IMR-90 (cell line): Measurements from ENCODE around the gene FLT4. TPM values are rescaled to one million over a fixed set of nuclear protein-coding genes. Genes with fewer than 3 reads are reported as not detected.

ENCODE experiments used
- ATAC-seq: fragments of 200-7000 bp; cut with Tn5 transposase; 2 replicates; pipeline ENCODE4 v1.9.1; 2020; ENCODE audit warnings: low read depth, mild to moderate bottlenecking, moderate library complexity
- BruUV-seq: library from RNA; stranded (reverse); fragments of 400-500 nt; replicated peaks from 2 replicates; lab custom pipeline; 2021; lab: Mats Ljungman, UMichigan
- CTCF ChIA-PET: fragments of 300-600 bp; formaldehyde crosslinking; extraction: SDS; loops from one replicate; lab custom pipeline; 2021; ENCODE audit warnings: antibody characterized with exemption; lab: Yijun Ruan, JAX
- POLR2A ChIA-PET: fragments of 300-600 bp; sonication (Branson Sonifier 250); formaldehyde crosslinking; loops from one replicate; lab custom pipeline; 2022; ENCODE audit warnings: antibody characterized with exemption; ENCODE audit not compliant: unreplicated experiment; lab: Charles Lee
- DNase-seq: peaks from one replicate; pipeline ENCODE4 v3.0.0; 2013
- H2AFZ ChIP-seq: replicated peaks from 2 replicates; pipeline ENCODE3; 2013; ENCODE audit warnings: low read length, mild to moderate bottlenecking; ENCODE audit not compliant: poor library complexity
- H2AK5ac ChIP-seq: 2 replicates; pipeline ENCODE4 v1.6.1; 2013; ENCODE audit warnings: low read depth, low read length, inconsistent platforms
- H2AK9ac ChIP-seq: replicated peaks from 2 replicates; pipeline ENCODE3; 2013; ENCODE audit warnings: mild to moderate bottlenecking, low read depth, low read length, moderate library complexity; ENCODE audit not compliant: poor library complexity
- H2BK120ac ChIP-seq: 2 replicates; pipeline ENCODE4 v1.6.1; 2013; ENCODE audit warnings: low read depth, low read length, inconsistent platforms
- H2BK15ac ChIP-seq: 3 replicates; pipeline ENCODE4 v1.6.1; 2013; ENCODE audit warnings: low read depth, low read length, inconsistent platforms
- H2BK20ac ChIP-seq: 2 replicates; pipeline ENCODE4 v1.6.1; 2013; ENCODE audit warnings: low read depth, mild to moderate bottlenecking, inconsistent platforms, low read length, moderate library complexity
- H2BK5ac ChIP-seq: 2 replicates; pipeline ENCODE4 v1.6.1; 2013; ENCODE audit warnings: mild to moderate bottlenecking, low read depth, low read length, inconsistent platforms; ENCODE audit not compliant: poor library complexity, severe bottlenecking
- H3K14ac ChIP-seq: replicated peaks from 2 replicates; pipeline ENCODE4 v1.6.1; 2013; ENCODE audit warnings: low read depth, low read length, inconsistent platforms
- H3K18ac ChIP-seq: 2 replicates; pipeline ENCODE4 v1.6.1; 2013; ENCODE audit warnings: low read depth, low read length, control low read depth
- H3K23ac ChIP-seq: 2 replicates; pipeline ENCODE4 v1.6.1; 2013; ENCODE audit warnings: low read depth, low read length, inconsistent platforms
- H3K27ac ChIP-seq: 2 replicates; pipeline ENCODE4 v1.5.1; 2013; ENCODE audit warnings: mild to moderate bottlenecking, control low read depth, low read length; ENCODE audit not compliant: insufficient read depth
- H3K27me3 ChIP-seq: 2 replicates; pipeline ENCODE4 v1.6.1; 2013; ENCODE audit warnings: low read length; ENCODE audit not compliant: control insufficient read depth, insufficient read depth
- H3K36me3 ChIP-seq: 2 replicates; pipeline ENCODE4 v1.6.1; 2013; ENCODE audit warnings: low read length, mixed read lengths; ENCODE audit not compliant: control insufficient read depth, insufficient read depth
- H3K4ac ChIP-seq: 2 replicates; pipeline ENCODE4 v1.6.1; 2013; ENCODE audit warnings: low read depth, low read length, inconsistent platforms
- H3K4me1 ChIP-seq: 2 replicates; pipeline ENCODE4 v1.6.1; 2013; ENCODE audit warnings: low read length, mixed read lengths; ENCODE audit not compliant: control insufficient read depth, insufficient read depth
- H3K4me2 ChIP-seq: 2 replicates; pipeline ENCODE4 v1.6.1; 2013; ENCODE audit warnings: low read depth, mild to moderate bottlenecking, control low read depth, low read length, moderate library complexity
- H3K4me3 ChIP-seq: 2 replicates; pipeline ENCODE4 v1.5.1; 2013; ENCODE audit warnings: low read depth, mild to moderate bottlenecking, control low read depth, low read length, moderate library complexity; ENCODE audit not compliant: insufficient read depth
- H3K56ac ChIP-seq: 2 replicates; pipeline ENCODE4 v1.6.1; 2013; ENCODE audit warnings: low read length, inconsistent platforms; ENCODE audit not compliant: insufficient read depth; ENCODE audit errors: extremely low read depth
- H3K79me1 ChIP-seq, 2 experiments: 2 replicates each; pipeline ENCODE4 v1.6.1; 2013; ENCODE audit warnings: low read length in 2 of 2, inconsistent platforms in 1 of 2, low read depth in 1 of 2
- H3K9ac ChIP-seq: 2 replicates; pipeline ENCODE4 v1.6.1; 2013; ENCODE audit warnings: low read depth, low read length, control low read depth
- H3K9me1 ChIP-seq: 2 replicates; pipeline ENCODE4 v1.6.1; 2013; ENCODE audit warnings: low read length, inconsistent platforms; ENCODE audit not compliant: insufficient read depth
- H3K9me3 ChIP-seq: 2 replicates; pipeline ENCODE4 v1.6.1; 2013; ENCODE audit warnings: low read length; ENCODE audit not compliant: control insufficient read depth, insufficient read depth
- H4K20me1 ChIP-seq: 2 replicates; pipeline ENCODE4 v1.6.1; 2013; ENCODE audit warnings: low read length, inconsistent platforms; ENCODE audit not compliant: insufficient read depth
- H4K5ac ChIP-seq: 2 replicates; pipeline ENCODE4 v1.6.1; 2013; ENCODE audit warnings: mild to moderate bottlenecking, low read depth, low read length, control low read depth
- H4K8ac ChIP-seq, 2 experiments: 2 replicates each; pipeline ENCODE4 v1.6.1; 2013; ENCODE audit warnings: low read depth in 2 of 2, low read length in 2 of 2, control low read depth in 1 of 2, inconsistent platforms in 1 of 2
- H4K91ac ChIP-seq: 2 replicates; pipeline ENCODE4 v1.6.1; 2013; ENCODE audit warnings: low read depth, low read length, inconsistent platforms; ENCODE audit not compliant: insufficient read depth
- BHLHE40 ChIP-seq: fragments of 150-350 bp; IDR thresholded peaks from 2 replicates; pipeline ENCODE4 v1.6.1; 2016; ENCODE audit warnings: mild to moderate bottlenecking, low read depth, low read length
- CHD1 ChIP-seq: IDR thresholded peaks from 2 replicates; pipeline ENCODE4 v1.6.1; 2012; ENCODE audit warnings: low read depth, low read length, improper control_type of control experiment
- ELK1 ChIP-seq: fragments of 150-350 bp; IDR thresholded peaks from 2 replicates; pipeline ENCODE4 v1.6.1; 2016; ENCODE audit warnings: low read depth, mild to moderate bottlenecking, low read length, moderate library complexity, borderline replicate concordance
- FOS ChIP-seq: fragments of 150-350 bp; IDR thresholded peaks from 2 replicates; pipeline ENCODE4 v1.6.1; 2016; ENCODE audit warnings: low read depth, low read length
- MAFK ChIP-seq: IDR thresholded peaks from 2 replicates; pipeline ENCODE4 v1.6.1; 2012; ENCODE audit warnings: low read depth, low read length, improper control_type of control experiment
- MXI1 ChIP-seq: IDR thresholded peaks from 2 replicates; pipeline ENCODE4 v1.6.1; 2012; ENCODE audit warnings: low read depth, mild to moderate bottlenecking, low read length, moderate library complexity, borderline replicate concordance
- NFE2L2 ChIP-seq: fragments of 150-350 bp; IDR thresholded peaks from 2 replicates; pipeline ENCODE4 v1.6.1; 2016; ENCODE audit warnings: low read depth, mild to moderate bottlenecking, low read length
- RAD21 ChIP-seq: IDR thresholded peaks from 2 replicates; pipeline ENCODE4 v1.6.1; 2012; ENCODE audit warnings: low read length, improper control_type of control experiment
- RCOR1 ChIP-seq: IDR thresholded peaks from 2 replicates; pipeline ENCODE4 v1.6.1; 2012; ENCODE audit warnings: mild to moderate bottlenecking, low read length, improper control_type of control experiment; ENCODE audit not compliant: insufficient replicate concordance
- RFX5 ChIP-seq: IDR thresholded peaks from 2 replicates; pipeline ENCODE4 v1.8.0; 2012; ENCODE audit warnings: low read depth, mild to moderate bottlenecking, low read length, moderate library complexity
- SMC3 ChIP-seq: fragments of 150-350 bp; IDR thresholded peaks from 2 replicates; pipeline ENCODE4 v1.6.1; 2016; ENCODE audit warnings: low read depth, mild to moderate bottlenecking, antibody characterized with exemption, low read length, moderate library complexity
- WGBS, 2 experiments: methylation state at CpG; one replicate each; pipeline versions ENCODE4 v1.1.5 to v1.1.7; 2013; ENCODE audit warnings: missing lambda C conversion rate in 2 of 2; ENCODE audit not compliant: insufficient read length in 1 of 2; ENCODE audit errors: extremely low coverage in 2 of 2; 5-methylcytosine and 5-hydroxymethylcytosine counted together
- dilution Hi-C: fragments of 300-500 bp; cut with HindIII; formaldehyde crosslinking; loops from one replicate; pipeline ENCODE4 v1.14.3; 2018; ENCODE audit warnings: low sequenced_read_pairs; ENCODE audit not compliant: unreplicated experiment
- in situ Hi-C: fragments of 300-500 bp; cut with MboI; formaldehyde crosslinking; loops from 3 replicates; pipeline ENCODE4 v1.14.3; 2019; ENCODE audit warnings: low sequenced_read_pairs, inconsistent platforms, mixed read lengths
- intact Hi-C: fragments of 100-400 bp; cut with micrococcal nuclease; formaldehyde crosslinking; loops from 2 replicates; pipeline ENCODE4 v1.10.0; 2022
- polyA plus RNA-seq, 3 experiments: library from polyadenylated mRNA; depleted of rRNA; stranded (reverse); fragments of >200 nt; gene quantifications; 2 replicates each; pipeline ENCODE4 v1.2.3, GENCODE V29; 2012; ENCODE audit warnings: low replicate concordance in 1 of 3
- total RNA-seq: library from RNA; depleted of rRNA; stranded (reverse); fragments of >200 nt; gene quantifications from 2 replicates; pipeline ENCODE4 v1.2.3, GENCODE V29; 2012
- TF ChIP-seq, protein P1 (sequence below): fragments of 150-350 bp; IDR thresholded peaks from 2 replicates; pipeline ENCODE4 v1.6.1; 2017; ENCODE audit warnings: mild to moderate bottlenecking, antibody characterized with exemption, low read length, low read depth

The FLT4 gene
- total and polyA plus RNA-seq, 2 of the 4 experiments (the other 2 are of a cell fraction) = under 0.01 to 0.07 TPM

GRCh38 chr5:180624587-180624986, 24.8 kb downstream of the FLT4 start:
- Histone ChIP-seq H3K4ac (no peak overlapping the region), H3K23ac (no peak overlapping the region), H3K36me3 (no peaks in the 10 kb centered on the region), H2BK15ac (no peak overlapping the region), H3K27me3 (peaks cover 2% of the 10 kb centered on the region; the same call in 1 of the 2 replicates), H2BK120ac (no peak overlapping the region), H3K4me2 (no peak overlapping the region), H3K9ac (no peak overlapping the region), H3K9me3 (no peaks in the 10 kb centered on the region), H4K20me1 (no peaks in the 10 kb centered on the region; the same call in 1 of the 2 replicates), H3K79me1 (no peaks in the 10 kb centered on the region), H3K14ac (no peak overlapping the region), H3K4me1 (no peaks in the 10 kb centered on the region), H3K27ac (no peak overlapping the region), H3K4me3 (no peak overlapping the region), H2BK20ac (no peak overlapping the region), H4K8ac (no peak overlapping the region), H2BK5ac (no peak overlapping the region), H3K18ac (no peak overlapping the region), H4K5ac (no peak overlapping the region), H2AK9ac (no peak overlapping the region), H3K9me1 (no peaks in the 10 kb centered on the region), H3K56ac (no peak overlapping the region), H2AK5ac (no peak overlapping the region), H2AFZ (no peak overlapping the region), H4K91ac (no peak overlapping the region)
- DNase-seq (no peak), ATAC-seq (no peak)
- POLR2A ChIA-PET = no interaction called here
- intact Hi-C loops (no loop called here), in situ Hi-C loops (no loop called here), dilution Hi-C loops (no loop called here)
- TF ChIP-seq BHLHE40 (no peak), NFE2L2 (no peak), RCOR1 (no peak), FOS (no peak), RFX5 (no peak), CHD1 (no peak), MAFK (no peak), SMC3 (no peak), MXI1 (no peak), ELK1 (no peak), RAD21 (no peak)
- TF ChIP-seq, protein P1, sequence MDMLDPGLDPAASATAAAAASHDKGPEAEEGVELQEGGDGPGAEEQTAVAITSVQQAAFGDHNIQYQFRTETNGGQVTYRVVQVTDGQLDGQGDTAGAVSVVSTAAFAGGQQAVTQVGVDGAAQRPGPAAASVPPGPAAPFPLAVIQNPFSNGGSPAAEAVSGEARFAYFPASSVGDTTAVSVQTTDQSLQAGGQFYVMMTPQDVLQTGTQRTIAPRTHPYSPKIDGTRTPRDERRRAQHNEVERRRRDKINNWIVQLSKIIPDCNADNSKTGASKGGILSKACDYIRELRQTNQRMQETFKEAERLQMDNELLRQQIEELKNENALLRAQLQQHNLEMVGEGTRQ = no peak
- no TSS peak for BruUV-seq
- WGBS, 2 experiments = 38% methylated on average over 3 of the region's 5 CpGs; no CpG with 5 or more reads in 1 of the 2 experiments
- CTCF ChIA-PET = no interaction called here
